ENCODE data around the gene LYVE1. TPM values are rescaled to one million over a fixed set of nuclear protein-coding genes. Genes with fewer than 3 reads are reported as not detected.

The LYVE1 gene
- polyA plus RNA-seq, 1 of the 3 experiments (the other 2 are of a cell fraction): not detected

- peak within 1 kb of the TSS; percentile 91 for H3K4me2 ChIP-seq
- peaks cover 9% of the 10 kb centered on the region for H3F3A ChIP-seq (replicated peaks; ENCODE audit: insufficient read depth)
These were observed 27.4 kb downstream of the LYVE1 start, which contains the start of gene RNF141 for GRCh38 chr11:10540915-10541560. Gene RNF141 (minus strand): TSS chr11:10541187. CDS start chr11:10534158, 7,029 bp downstream.

GRCh38 chr11:10540546-10540914 is 27.9 kb downstream of the LYVE1 start:
- POLR2A ChIA-PET: interaction anchor here (0.5 to 1.5 kb wide), 8 partner anchors 9 to 1834 kb away, joined by 3 to 5 read pairs (median 4); partner anchors contain the start of genes AMPD3, CTR9 and IRAG1
- H3K9ac ChIP-seq: peak overlapping the region; percentile 87
- DNase-seq: no peak

More at GRCh38 chr11:10540915-10541560, 27.4 kb downstream of the LYVE1 start, which contains the start of gene RNF141:
- peaks cover 7 to 11% of the 10 kb centered on the region in 2 experiments; a peak in 3 of 4 replicates for H3K4me1 ChIP-seq (ENCODE audit: control insufficient read depth in 1 of 2, insufficient read depth in 2 of 2, low read depth in 1 of 2, low read length in 1 of 2)
- POLR2A ChIA-PET: interaction anchor here (0.5 to 1.5 kb wide), 8 partner anchors 9 to 1834 kb away, joined by 3 to 5 read pairs (median 4); partner anchors contain the start of genes AMPD3, CTR9 and IRAG1
- CTCF ChIA-PET: interaction anchor here (0.6 to 4.3 kb wide), 50 partner anchors 10 to 775 kb away, joined by 3 to 25 read pairs (median 4); partner anchors contain the start of genes ADM and AMPD3
- H3K4me3 ChIP-seq (ENCODE audit: low read depth in 2 of 2, low read length in 1 of 2): peak within 1 kb of the TSS; percentile 72 to 89
- DNase-seq: peak; percentile 97
- peak within 1 kb of the TSS; percentile 87 for H3K9ac ChIP-seq
- no peaks in the 10 kb centered on the region for H4K20me1 ChIP-seq (ENCODE audit: insufficient read depth)
- no peaks in the 10 kb centered on the region for H3K27me3 ChIP-seq (ENCODE audit: insufficient read depth)
- H3K9me3 ChIP-seq: no peaks in the 10 kb centered on the region
- peaks cover 33% of the 10 kb centered on the region for H3K79me2 ChIP-seq (ENCODE audit: insufficient read depth)
- no peaks in the 10 kb centered on the region for H3K36me3 ChIP-seq (replicated peaks in 1 of 2; ENCODE audit: control insufficient read depth in 1 of 2, insufficient read depth in 2 of 2, low read length in 1 of 2)
- peak within 1 kb of the TSS; percentile 77 to 91 for H3K27ac ChIP-seq (ENCODE audit: low read depth in 2 of 2, low read length in 1 of 2)
- peak within 1 kb of the TSS; percentile 88 for H2AFZ ChIP-seq (ENCODE audit: low read depth)
- WGBS (ENCODE audit: low lambda C conversion rate): 0% methylated on average over 5 of the region's 54 CpGs
- no peaks in the 10 kb centered on the region for H3K9me2 ChIP-seq
- TF ChIP-seq POLR2AphosphoS5 (IDR thresholded peaks at IDR 0.05; ENCODE audit: low read depth, low read length) (peak; percentile 89), GATA2 (CRISPR knock-in tag; IDR thresholded peaks at IDR 0.05) (peak; percentile 39), MAX (IDR thresholded peaks at IDR 0.05; ENCODE audit: low read depth) (no peak), TAF1 (IDR thresholded peaks at IDR 0.05; ENCODE audit: borderline replicate concordance, low read depth, low read length) (peak; percentile 71; the same call in 1 of the 2 replicates), SMC3 (IDR thresholded peaks at IDR 0.05; ENCODE audit: low read depth, low read length) (peak; percentile 34), MXI1 (IDR thresholded peaks at IDR 0.05; ENCODE audit: low read depth, low read length) (peak; percentile 97), MEF2A (IDR thresholded peaks at IDR 0.05; ENCODE audit: borderline replicate concordance, low read depth) (no peak), EP300 (IDR thresholded peaks at IDR 0.05; ENCODE audit: borderline replicate concordance in 1 of 2, low read depth in 1 of 2, low read length in 1 of 2) (0 out of 4 replicates have a peak, but pooled peaks of 1 of the 2 experiments have one; percentile 19), SIN3A (IDR thresholded peaks at IDR 0.05; ENCODE audit: borderline replicate concordance, low read depth, low read length) (peak; percentile 80; the same call in 1 of the 2 replicates), RAD21 (IDR thresholded peaks at IDR 0.05; ENCODE audit: low read length) (peak; percentile 53), ELF1 (IDR thresholded peaks at IDR 0.05) (no peak), CTCF (IDR thresholded peaks at IDR 0.05) (peak; percentile 74), CHD2 (IDR thresholded peaks at IDR 0.05; ENCODE audit: low read length, partially characterized antibody) (peak; percentile 72)

More at GRCh38 chr11:10540546-10540914, 27.9 kb downstream of the LYVE1 start:
- Histone ChIP-seq H4K20me1 (ENCODE audit: insufficient read depth) (no peaks in the 10 kb centered on the region), H3K27ac (ENCODE audit: low read depth in 2 of 2, low read length in 1 of 2) (peak overlapping the region; percentile 77 to 84), H3K4me1 (ENCODE audit: control insufficient read depth in 1 of 2, insufficient read depth in 2 of 2, low read depth in 1 of 2, low read length in 1 of 2) (peaks cover 7 to 11% of the 10 kb centered on the region in 2 experiments; a peak in 3 of 4 replicates), H3K36me3 (replicated peaks in 1 of 2; ENCODE audit: control insufficient read depth in 1 of 2, insufficient read depth in 2 of 2, low read length in 1 of 2) (no peaks in the 10 kb centered on the region), H3K79me2 (ENCODE audit: insufficient read depth) (peaks cover 35% of the 10 kb centered on the region), H3K9me3 (no peaks in the 10 kb centered on the region), H3F3A (replicated peaks; ENCODE audit: insufficient read depth) (peaks cover 9% of the 10 kb centered on the region), H2AFZ (ENCODE audit: low read depth) (peak overlapping the region; percentile 37), H3K4me2 (peak overlapping the region; percentile 91), H3K27me3 (ENCODE audit: insufficient read depth) (no peaks in the 10 kb centered on the region), H3K9me2 (no peaks in the 10 kb centered on the region), H3K4me3 (ENCODE audit: low read depth in 2 of 2, low read length in 1 of 2) (peak overlapping the region; percentile 72 to 89)
- TF ChIP-seq GATA2 (CRISPR knock-in tag; IDR thresholded peaks at IDR 0.05) (no peak), TAF1 (IDR thresholded peaks at IDR 0.05; ENCODE audit: borderline replicate concordance, low read depth, low read length) (no peak), POLR2AphosphoS5 (IDR thresholded peaks at IDR 0.05; ENCODE audit: low read depth, low read length) (no peak), RCOR1 (IDR thresholded peaks at IDR 0.05; ENCODE audit: low read length) (no peak), RFX5 (IDR thresholded peaks at IDR 0.05; ENCODE audit: low read length) (no peak), YY1 (IDR thresholded peaks at IDR 0.05; ENCODE audit: low read depth) (no peak), NRF1 (IDR thresholded peaks at IDR 0.05; ENCODE audit: low read depth, low read length) (no peak), CTCF (IDR thresholded peaks at IDR 0.05) (no peak), SIN3A (IDR thresholded peaks at IDR 0.05; ENCODE audit: borderline replicate concordance, low read depth, low read length) (no peak), CHD2 (IDR thresholded peaks at IDR 0.05; ENCODE audit: low read length, partially characterized antibody) (no peak), ELF1 (IDR thresholded peaks at IDR 0.05) (no peak)
- CTCF ChIA-PET: interaction anchor here (0.6 to 4.3 kb wide), 48 partner anchors 9 to 774 kb away, joined by 3 to 25 read pairs (median 4); partner anchors contain the start of genes ADM and AMPD3
- WGBS (ENCODE audit: low lambda C conversion rate): 0% methylated on average over 13 of the region's 25 CpGs
